A172 (cell line): Measurements from ENCODE around the gene EFCAB9. TPM values are rescaled to one million over a fixed set of nuclear protein-coding genes. Genes with fewer than 3 reads are reported as not detected.

Source experiments
- DNase-seq: peaks from one replicate; pipeline ENCODE4 v3.0.0-alpha.2; 2015; ENCODE audit warnings: low spot score
- total RNA-seq: library from RNA; depleted of rRNA; stranded (reverse); fragments of >200 nt; shearing (Covaris generic); gene quantifications from 2 replicates; pipeline ENCODE4 v1.2.3, GENCODE V29; 2014; rRNA removed

EFCAB9 gene
- total RNA-seq, 1 experiment from 2014 or later, result not detected

DNA sequence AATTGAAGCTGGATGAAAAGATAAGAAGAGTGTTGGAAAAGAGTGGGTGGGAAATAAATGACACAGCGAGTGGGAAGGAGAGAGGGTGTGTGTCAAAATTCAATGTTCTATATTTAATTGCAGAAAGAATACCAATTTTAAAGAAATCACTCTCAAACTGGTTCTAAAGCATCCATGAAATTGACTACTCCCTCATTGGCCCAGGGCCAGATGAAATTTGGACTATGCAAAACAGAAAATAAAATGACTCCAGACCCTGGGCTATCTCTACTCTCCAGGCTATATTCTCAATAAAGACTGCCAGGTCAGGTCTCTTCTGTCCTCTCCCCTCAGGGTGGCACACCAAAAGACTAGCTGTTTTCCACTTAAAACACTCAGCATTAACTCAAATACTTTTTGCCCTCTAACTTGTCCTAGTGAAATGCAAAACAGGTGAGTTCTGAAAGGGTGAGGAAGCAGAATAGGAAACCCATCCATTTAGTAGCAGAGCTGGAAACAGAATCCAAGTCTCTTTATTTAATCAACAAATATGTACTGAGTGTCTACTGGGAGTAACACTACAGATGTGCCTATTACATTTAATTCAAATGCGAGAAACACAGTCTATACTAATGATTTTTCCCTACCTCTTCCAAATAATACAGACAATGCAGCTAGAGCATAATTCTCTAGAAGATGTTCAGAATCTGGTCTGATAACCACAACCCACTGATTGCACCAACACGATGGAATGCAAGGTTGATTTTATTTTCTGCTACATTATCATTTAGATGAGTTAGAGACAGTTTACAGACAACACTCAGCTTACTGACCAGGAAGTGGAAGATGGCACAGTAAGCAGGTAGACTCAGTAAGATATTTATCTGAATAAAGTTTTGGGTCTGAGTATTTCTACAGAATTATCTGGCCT lies 42.1 kb downstream of the EFCAB9 start:
- no peak for DNase-seq

DNA sequence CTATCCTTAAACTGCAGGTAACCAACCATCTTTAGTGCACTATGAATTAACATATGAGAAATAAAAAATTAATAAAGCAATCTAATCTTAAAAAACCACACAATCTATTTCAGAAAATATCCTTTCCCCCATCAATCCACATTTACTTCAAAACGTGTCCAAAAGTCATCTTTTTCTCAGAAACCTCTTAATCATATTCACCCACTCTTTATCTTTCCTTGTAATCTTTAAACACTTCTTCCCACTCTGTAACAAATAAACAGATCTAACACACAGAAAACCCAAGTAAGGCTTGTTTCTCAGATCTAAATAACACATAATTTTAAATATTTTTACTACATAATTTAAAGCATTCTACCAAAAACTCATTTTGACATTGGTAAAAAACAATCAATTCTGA lies 44.4 kb downstream of the EFCAB9 start:
- DNase-seq, result no peak

DNA sequence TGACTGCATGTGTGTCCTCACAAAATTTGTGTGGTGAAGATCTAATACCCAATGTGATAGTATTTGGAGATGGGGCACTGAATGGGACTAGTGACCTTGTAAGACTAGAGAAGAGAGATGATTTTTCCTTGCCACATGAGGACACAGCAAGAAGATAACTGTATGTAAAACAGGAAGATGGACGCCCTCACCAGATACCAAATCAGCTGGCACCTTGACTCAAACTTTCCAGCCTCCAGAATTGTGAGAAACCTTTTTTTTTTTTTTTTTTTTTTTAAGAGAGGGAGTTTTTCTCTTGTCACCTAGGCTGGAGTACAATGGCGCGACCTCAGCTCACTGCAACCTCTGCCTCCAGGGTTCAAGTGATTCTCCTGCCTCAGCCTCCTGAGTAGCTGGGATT lies 49.3 kb downstream of the EFCAB9 start:
- no peak for DNase-seq

DNA sequence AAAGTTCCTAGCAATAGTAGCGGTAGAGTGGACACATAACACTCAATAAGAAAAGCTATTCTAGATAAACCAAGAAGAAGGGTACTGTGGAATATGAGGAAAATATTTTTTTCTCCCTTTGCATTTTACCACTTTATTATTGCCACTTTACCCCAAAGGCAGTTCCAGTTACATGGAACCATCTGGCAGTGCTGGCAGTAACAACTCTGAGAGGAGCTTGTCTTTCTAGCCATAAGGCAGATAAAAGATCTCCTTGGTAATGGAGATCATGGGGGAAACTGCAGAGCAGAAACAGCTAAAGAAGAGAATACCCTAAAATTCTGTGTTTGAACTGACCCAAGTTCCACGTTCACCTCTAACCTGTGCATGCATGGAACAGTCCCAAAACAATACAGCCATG lies 51.1 kb downstream of the EFCAB9 start:
- DNase-seq, result no peak

DNA sequence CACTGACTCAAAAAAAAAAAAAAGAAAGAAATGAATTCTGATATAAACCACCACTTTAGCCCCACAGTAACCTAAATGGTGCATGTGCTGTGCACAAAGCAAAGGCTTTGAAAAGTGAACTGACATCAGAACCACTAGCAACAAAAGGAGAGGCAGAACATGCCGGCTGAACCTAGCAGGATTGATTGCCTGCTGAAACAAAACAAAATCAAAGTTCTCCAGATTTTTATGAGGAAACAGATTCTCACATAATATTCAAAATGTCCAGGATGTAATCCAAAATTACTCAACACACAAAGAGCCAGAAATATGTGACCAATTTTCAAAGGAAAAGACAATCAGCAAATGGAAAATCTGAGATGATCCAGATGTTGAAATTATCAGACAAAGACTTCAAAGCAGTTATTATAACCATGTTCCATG lies 51.7 kb downstream of the EFCAB9 start:
- no peak for DNase-seq

DNA sequence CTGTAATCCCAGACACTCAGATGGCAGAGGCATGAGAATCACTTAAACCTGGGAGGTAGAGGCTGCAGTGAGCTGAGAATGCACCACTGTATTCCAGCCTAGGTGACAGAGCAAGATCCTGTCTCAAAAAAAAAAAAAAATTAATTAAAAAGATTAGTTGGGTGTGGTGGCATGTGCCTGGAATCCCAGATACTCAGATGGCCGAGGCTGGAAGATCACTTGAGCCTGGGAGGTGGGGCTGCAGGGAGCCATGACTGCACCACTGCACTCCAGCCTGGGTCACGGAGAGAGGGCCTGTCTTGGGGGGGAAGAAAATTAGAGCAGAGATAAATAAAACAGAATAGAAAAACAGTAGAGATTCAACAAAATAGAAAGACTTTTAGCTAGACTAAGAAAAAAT lies 54.7 kb downstream of the EFCAB9 start:
- no peak for DNase-seq

DNA sequence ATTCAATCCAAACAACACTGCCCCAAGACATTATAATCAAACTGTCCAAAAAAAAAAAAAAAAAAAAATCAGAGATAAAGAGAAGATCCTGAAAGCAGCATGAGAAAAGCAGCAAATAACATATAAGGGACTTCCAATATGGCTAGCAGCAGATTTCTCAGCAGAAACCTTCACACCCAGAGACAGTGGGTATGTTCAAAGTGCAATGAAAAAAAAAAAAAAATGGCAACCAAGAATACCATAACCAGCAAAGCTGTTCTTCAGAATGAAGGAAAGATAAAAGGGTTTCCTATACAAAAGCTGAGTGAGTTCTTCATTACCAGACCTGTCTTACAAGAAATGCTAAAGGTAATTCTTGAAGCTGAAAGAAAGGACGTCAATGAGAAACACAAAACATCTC lies 57.4 kb downstream of the EFCAB9 start:
- DNase-seq, result no peak

DNA sequence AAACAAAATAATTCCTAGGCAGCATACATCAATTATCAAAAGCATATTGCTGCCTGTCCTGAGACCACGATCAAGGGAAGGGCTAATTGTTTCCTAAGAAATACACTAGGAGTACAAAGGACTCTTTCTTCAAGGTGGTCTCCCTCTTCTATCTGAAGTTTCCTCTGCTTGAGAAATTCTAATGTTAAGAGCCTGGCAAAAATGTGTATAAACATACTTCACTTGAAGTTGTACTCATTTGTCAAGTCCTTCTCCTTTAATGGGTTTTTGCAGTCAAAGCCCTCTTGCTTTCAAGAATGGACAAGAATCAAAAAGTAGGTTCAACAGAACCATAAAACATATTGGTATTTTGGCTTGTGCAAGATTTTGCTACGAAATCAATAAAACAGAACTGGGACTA lies 58.5 kb downstream of the EFCAB9 start:
- no peak for DNase-seq

Other genes starting within 250 kb of the EFCAB9 start
- gene FBXW11, start 187.5 kb upstream of the EFCAB9 start, total RNA-seq, result 90.2 and 106 TPM in 2 replicates
- 13.2 and 17.9 TPM in 2 replicates for gene STK10, start 5.9 kb upstream of the EFCAB9 start, total RNA-seq
- gene UBTD2, start 89.6 kb downstream of the EFCAB9 start, total RNA-seq, result 38.2 and 42.4 TPM in 2 replicates